Effector memory CD4-positive, alpha-beta T cell (primary cell): ENCODE measurements around the gene NCBP3.

ENCODE experiments used
- DNase-seq, 3 donors: peaks; one replicate each; pipeline ENCODE4 v3.0.0-alpha.2; 2020
- H3K27ac ChIP-seq: 2 replicates; pipeline ENCODE4 v1.7.0; 2013; ENCODE audit warnings: mild to moderate bottlenecking, low read length, moderate library complexity; ENCODE audit not compliant: insufficient read depth, poor library complexity, severe bottlenecking
- H3K27me3 ChIP-seq: replicated peaks from 2 replicates; pipeline ENCODE4 v1.7.0; 2013; ENCODE audit warnings: mild to moderate bottlenecking, low read length; ENCODE audit not compliant: insufficient read depth, control insufficient read depth, poor library complexity, severe bottlenecking
- H3K36me3 ChIP-seq: 2 replicates; pipeline ENCODE4 v1.7.0; 2013; ENCODE audit warnings: mild to moderate bottlenecking, low read length, moderate library complexity; ENCODE audit not compliant: control insufficient read depth, insufficient read depth
- H3K4me1 ChIP-seq: 2 replicates; pipeline ENCODE4 v1.7.0; 2013; ENCODE audit warnings: low read length, mild to moderate bottlenecking; ENCODE audit not compliant: control insufficient read depth, insufficient read depth, poor library complexity, severe bottlenecking
- H3K4me3 ChIP-seq: 2 replicates; pipeline ENCODE4 v1.7.0; 2013; ENCODE audit warnings: low read length, low read depth, mild to moderate bottlenecking; ENCODE audit not compliant: insufficient read depth, poor library complexity, severe bottlenecking
- H3K9me3 ChIP-seq: 2 replicates; pipeline ENCODE4 v1.7.0; 2013; ENCODE audit warnings: mild to moderate bottlenecking, low read length, moderate library complexity; ENCODE audit not compliant: control insufficient read depth

NCBP3 gene

DNA sequence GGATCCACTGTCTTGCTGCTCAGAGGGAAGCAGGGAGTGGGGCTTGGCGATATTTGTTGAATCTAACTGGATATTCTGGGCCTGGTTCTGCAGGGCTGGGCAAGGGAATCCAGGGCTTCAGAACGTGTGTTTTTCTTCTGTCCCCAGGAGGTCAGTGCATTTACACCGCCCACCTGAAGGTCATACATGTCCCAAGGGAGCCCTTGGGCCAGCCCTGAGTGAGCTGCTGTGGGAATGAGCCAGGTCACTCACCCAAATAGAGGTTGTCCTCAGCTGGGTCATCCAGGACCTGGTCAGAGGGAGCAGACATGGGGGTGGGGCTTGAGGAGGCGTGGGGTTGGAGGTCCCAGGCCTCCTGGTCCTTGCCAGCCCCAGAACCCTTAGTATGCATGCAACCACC lies 36.2 kb upstream of the NCBP3 start:
- no peaks in the 10 kb centered on the region for H3K9me3 ChIP-seq
- H3K4me3 ChIP-seq, result no peak overlapping the region
- H3K4me1 ChIP-seq, result peaks cover 11% of the 10 kb centered on the region
- peaks cover 8% of the 10 kb centered on the region for H3K36me3 ChIP-seq
- H3K27ac ChIP-seq, result no peak overlapping the region
- DNase-seq, result no peak
- no peaks in the 10 kb centered on the region for H3K27me3 ChIP-seq

DNA sequence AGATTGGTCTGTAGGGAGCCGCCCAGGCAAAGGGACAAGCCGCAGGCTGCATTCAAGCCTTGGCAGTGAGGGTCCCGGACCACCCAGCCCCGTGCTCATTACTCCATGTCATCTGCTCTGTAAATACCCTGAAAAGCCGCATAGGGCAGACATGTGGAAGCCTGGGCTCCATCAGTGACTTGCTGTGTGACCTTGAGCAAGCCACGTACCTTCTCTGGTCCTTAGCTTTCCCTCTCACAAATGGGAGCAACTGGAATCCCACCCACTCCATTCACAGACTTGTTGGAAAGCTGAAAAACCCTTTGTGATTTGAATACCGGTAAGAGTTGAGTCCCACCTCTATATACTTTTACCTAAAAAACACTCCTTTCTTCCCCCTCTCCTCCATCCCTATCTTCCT lies 34.9 kb upstream of the NCBP3 start:
- Histone ChIP-seq H3K27ac (no peak overlapping the region), H3K27me3 (no peaks in the 10 kb centered on the region), H3K4me1 (no peaks in the 10 kb centered on the region), H3K9me3 (no peaks in the 10 kb centered on the region), H3K36me3 (peaks cover 8% of the 10 kb centered on the region), H3K4me3 (no peak overlapping the region)
- no peak for DNase-seq

DNA sequence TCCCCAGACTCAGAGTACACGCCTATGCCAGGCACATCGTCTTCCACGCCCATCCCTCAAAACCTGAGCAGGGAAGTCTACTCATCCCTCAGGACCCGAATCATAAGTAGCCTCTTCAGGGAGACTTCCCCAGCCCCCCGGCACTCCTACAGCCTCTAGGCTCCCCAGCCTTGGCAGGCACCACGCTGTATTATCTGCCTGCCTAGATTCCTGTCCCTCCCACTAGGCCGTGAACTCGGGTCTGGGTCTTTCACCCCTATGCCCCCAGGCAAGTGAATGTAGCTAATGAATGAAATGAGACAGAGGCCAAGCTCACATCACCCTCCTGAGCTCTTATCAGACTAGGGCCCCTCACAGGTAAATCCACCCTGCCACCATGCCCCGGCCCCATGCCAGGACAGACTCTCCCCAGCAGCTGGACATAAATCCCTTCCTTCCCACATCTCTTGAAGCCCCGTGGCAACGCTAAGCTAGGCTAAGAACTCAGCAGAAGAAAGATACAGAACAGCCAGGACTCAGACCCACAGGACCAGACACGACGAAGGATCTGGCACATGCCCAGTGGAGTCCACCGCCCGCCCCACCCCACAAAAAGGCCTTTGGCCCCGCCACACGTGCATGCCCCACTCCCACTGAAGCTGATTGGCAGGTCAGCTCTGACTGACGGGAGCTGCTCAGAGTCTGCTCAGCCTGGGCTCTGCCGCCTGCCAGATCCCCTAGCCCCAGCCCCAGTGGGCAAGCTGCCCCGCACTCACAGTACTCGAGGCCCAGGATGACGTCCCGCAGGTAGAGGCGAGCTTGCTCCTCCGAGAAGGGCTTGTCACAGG lies 33.8 kb upstream of the NCBP3 start:
- no peaks in the 10 kb centered on the region for H3K9me3 ChIP-seq
- H3K4me1 ChIP-seq, result no peaks in the 10 kb centered on the region
- no peaks in the 10 kb centered on the region for H3K27me3 ChIP-seq
- H3K27ac ChIP-seq, result no peak overlapping the region
- peaks cover 8% of the 10 kb centered on the region for H3K36me3 ChIP-seq
- no peak for DNase-seq
- H3K4me3 ChIP-seq, result no peak overlapping the region

DNA sequence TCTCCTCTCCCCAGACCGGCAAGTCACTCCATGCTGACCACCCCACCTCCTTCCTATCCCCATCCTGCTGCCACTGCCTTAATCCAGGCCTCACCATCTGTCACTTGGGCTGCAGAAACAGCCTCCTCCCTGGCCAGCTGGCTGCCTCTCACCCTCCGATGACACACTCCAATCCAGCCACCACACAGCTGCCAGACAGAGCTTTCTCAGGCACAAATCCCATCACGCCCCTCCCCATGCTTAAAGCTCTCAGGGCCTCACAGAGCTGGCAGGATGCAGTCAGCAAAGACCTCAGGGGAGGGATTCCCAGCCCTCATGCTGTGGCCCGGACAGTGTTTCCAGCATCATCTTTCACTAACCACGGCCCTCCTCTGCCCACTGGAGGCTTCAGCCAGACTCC lies 33.1 kb upstream of the NCBP3 start:
- no peaks in the 10 kb centered on the region for H3K4me1 ChIP-seq
- H3K4me3 ChIP-seq, result no peak overlapping the region
- H3K27me3 ChIP-seq, result no peaks in the 10 kb centered on the region
- no peak overlapping the region for H3K27ac ChIP-seq
- H3K9me3 ChIP-seq, result no peaks in the 10 kb centered on the region
- DNase-seq, result no peak
- H3K36me3 ChIP-seq, result peaks cover 8% of the 10 kb centered on the region

DNA sequence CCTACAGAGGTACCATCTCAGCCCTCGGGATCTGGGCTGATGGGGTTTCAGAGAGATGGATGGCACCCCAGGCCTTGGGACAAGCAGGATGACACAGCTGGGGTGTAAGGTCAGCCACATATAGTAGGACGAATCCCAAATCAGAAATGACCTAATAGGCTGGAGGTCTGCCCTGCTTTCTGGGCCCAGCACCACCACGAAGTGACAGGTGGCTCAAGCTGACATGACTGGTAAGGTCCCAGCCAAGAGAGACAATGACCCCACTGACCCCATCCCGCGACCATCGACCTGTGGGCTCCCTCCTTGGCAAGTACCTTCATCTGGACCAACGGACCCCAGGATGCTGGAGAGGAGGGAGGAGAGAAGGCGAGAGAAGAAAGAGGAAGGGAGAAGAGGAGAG lies 31.2 kb upstream of the NCBP3 start:
- no peak for DNase-seq
- Histone ChIP-seq H3K27me3 (no peaks in the 10 kb centered on the region), H3K4me3 (no peak overlapping the region), H3K36me3 (peaks cover 3% of the 10 kb centered on the region), H3K4me1 (no peaks in the 10 kb centered on the region), H3K9me3 (no peaks in the 10 kb centered on the region), H3K27ac (no peak overlapping the region)

DNA sequence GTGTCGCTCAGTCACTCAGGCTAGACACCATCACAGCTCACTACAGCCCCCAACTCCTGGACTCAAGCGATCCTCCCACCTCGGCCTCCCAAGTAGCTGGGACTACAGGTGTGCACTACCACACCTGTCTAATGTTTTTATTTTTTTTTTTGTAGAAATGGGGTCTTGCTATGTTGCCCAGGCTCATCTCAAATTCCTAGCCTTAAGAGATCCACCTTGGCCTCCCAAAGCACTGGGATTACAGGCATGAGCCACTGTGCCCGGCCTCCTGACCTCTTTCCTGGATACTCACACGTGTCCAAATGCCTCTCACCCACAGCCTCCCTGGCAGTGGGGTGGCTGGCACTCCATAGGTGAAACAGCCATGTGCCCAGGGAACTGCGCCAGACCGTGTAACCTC lies 29.3 kb upstream of the NCBP3 start:
- Histone ChIP-seq H3K27me3 (no peaks in the 10 kb centered on the region), H3K27ac (no peak overlapping the region), H3K36me3 (peaks cover 3% of the 10 kb centered on the region), H3K4me1 (no peaks in the 10 kb centered on the region), H3K9me3 (no peaks in the 10 kb centered on the region), H3K4me3 (no peak overlapping the region)
- no peak for DNase-seq

DNA sequence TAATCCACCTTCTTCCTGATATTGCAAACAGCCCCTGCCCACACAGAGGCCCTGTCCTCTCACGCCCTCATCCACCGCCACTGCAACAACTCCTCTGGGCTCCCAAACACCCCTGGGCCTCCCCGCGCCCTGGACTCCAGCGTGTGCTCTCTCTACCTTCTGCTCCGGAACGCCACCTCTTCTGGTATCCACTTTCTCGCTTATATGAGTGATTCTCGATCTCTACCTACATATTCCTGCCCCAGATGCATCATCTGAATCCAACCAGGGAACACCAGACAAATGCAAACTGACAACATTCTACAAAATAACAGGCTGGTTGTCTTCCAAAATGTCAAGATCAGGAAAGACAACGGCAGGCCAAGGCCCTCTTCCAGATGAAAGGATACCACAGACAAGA lies 27.8 kb upstream of the NCBP3 start:
- no peaks in the 10 kb centered on the region for H3K9me3 ChIP-seq
- no peak for DNase-seq
- H3K27me3 ChIP-seq, result no peaks in the 10 kb centered on the region
- H3K4me1 ChIP-seq, result no peaks in the 10 kb centered on the region
- H3K27ac ChIP-seq, result no peak overlapping the region
- H3K4me3 ChIP-seq, result no peak overlapping the region
- peaks cover 3% of the 10 kb centered on the region for H3K36me3 ChIP-seq

DNA sequence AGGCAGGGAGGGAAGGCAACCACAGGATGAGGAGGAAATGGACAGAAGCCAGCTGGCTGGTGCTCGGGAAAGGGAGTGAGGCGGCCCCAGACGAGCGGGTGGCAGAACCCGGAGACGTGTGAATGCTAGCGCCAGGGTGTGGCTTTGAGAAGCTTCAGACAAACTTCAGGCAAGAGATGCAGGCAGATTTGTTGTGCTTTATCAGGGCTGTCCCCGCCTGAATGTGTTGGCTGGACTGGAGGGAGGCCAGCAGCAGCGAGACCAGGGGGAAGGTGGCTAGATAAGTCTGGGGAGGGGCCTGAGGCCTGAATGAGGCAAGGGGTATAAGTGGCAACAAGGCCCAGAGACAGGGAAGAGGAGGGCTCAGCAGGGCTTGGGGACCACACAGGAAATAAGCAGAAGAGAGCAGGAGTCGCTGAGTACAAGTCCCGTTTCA lies 24.8 kb upstream of the NCBP3 start:
- Histone ChIP-seq H3K4me3 (no peak overlapping the region), H3K27ac (no peak overlapping the region), H3K27me3 (no peaks in the 10 kb centered on the region), H3K36me3 (no peaks in the 10 kb centered on the region), H3K4me1 (no peaks in the 10 kb centered on the region), H3K9me3 (no peaks in the 10 kb centered on the region)
- no peak for DNase-seq

DNA sequence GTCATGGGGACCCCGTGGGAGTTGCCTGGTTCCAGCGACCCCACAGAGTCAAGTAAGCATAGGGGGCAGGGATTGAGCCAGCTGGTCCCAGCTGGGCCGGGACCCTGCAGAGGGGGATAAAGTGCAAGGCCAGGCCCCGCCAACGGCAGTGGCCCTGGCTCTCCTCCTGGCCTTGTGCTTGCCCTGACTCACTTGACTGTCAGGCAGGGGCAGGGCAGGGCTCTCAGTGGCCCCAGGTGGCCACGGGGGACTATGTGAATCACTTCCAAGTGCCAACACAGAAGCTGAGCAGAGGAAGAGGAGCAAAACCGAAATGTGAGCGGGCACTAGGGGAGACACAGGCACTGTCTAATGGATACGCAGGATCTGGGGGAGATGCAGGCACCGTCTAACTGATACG lies 21.6 kb upstream of the NCBP3 start:
- Histone ChIP-seq H3K36me3 (no peaks in the 10 kb centered on the region), H3K27ac (no peak overlapping the region), H3K27me3 (no peaks in the 10 kb centered on the region), H3K4me1 (no peaks in the 10 kb centered on the region), H3K9me3 (no peaks in the 10 kb centered on the region), H3K4me3 (no peak overlapping the region)
- no peak for DNase-seq

DNA sequence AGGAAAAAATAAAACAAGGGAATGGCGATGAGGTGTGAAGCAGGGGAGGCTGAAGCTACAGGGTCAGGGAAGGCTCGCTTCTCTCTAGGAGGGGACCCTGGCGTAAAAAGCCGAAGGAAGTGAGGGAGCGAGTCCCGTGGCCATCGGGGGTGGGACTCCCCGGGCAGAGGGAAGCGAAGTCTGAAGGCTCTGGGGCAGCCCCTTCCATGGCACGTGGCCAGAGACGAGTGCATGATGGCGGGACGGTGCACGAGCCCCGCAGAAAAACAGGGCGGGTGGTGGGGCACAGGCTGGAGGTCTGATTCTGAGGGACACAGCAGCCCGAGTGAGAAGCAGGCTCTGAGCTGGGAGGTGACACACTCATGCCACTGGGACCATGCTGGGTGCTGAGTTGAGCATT lies 21.1 kb upstream of the NCBP3 start:
- Histone ChIP-seq H3K4me1 (no peaks in the 10 kb centered on the region), H3K27ac (no peak overlapping the region), H3K27me3 (no peaks in the 10 kb centered on the region), H3K36me3 (no peaks in the 10 kb centered on the region), H3K4me3 (no peak overlapping the region), H3K9me3 (no peaks in the 10 kb centered on the region)
- no peak for DNase-seq
